ENCODE results near the gene MAP2K3.
A peak's percentile ranks its signal among the peaks of the same experiment; 100 is the strongest.

MAP2K3 gene

DNA sequence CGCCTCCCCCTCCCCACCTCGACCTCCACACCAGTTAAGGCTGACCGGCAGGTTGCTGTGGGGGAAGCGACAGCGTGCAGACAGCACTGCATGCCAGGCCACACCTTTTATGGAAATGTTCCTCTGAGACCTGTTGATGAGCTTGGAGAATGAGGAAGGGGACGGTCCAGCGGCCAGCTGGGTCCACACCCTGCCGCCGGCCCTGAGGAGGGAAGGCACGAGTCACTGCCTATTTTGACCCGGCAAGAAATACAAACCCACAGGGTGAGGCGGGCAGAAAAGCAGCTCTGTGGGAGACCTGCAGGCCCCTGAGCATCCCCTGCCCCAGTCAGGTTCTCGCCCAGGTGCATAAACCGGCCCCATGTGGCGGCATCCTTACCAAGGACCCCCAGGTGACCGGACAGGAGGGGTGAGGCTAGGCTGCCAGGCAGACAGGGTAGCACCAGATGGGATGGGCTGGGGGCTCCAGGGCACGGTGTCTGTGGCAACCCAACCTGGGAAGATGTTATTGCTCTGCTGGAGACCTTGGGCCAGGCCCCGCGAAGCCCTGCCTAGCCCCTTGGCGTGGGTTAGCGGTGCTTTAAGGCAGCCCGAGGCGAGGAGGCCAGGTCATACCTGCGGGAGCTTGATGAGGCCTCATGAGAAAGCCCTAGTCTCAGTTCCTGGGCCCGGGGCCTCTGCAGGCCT, 44.0 kb upstream of the MAP2K3 start:
- H2AFZ ChIP-seq (ENCODE audit: low read depth, low read length): no peak overlapping the region
- H3K9me3 ChIP-seq (ENCODE audit: control insufficient read depth, low read length): no peaks in the 10 kb centered on the region
- H3K4me1 ChIP-seq (ENCODE audit: control insufficient read depth, insufficient read depth, low read depth, low read length): peaks cover 13% of the 10 kb centered on the region
- no peak overlapping the region for H2AK5ac ChIP-seq (ENCODE audit: low read length, severe bottlenecking)
- H3K79me1 ChIP-seq (replicated peaks; ENCODE audit: low read length, poor library complexity, severe bottlenecking): no peaks in the 10 kb centered on the region
- H4K91ac ChIP-seq (ENCODE audit: low read length): no peak overlapping the region
- H3K4me3 ChIP-seq (ENCODE audit: insufficient read depth in 1 of 2, low read depth in 1 of 2, low read length in 2 of 2): no peak overlapping the region
- no peak overlapping the region for H3K27ac ChIP-seq (ENCODE audit: low read length, poor library complexity, severe bottlenecking)
- H3K14ac ChIP-seq (ENCODE audit: low read length in 2 of 2): no peak overlapping the region
- no peak overlapping the region for H2BK15ac ChIP-seq (ENCODE audit: low read depth, poor library complexity, severe bottlenecking)
- H3K36me3 ChIP-seq (ENCODE audit: control insufficient read depth in 1 of 2, insufficient read depth in 2 of 2, low read depth in 1 of 2, low read length in 2 of 2): peaks cover 0 to 32% of the 10 kb centered on the region in 2 experiments
- H2BK12ac ChIP-seq (ENCODE audit: low read length in 2 of 2): no peak overlapping the region
- H3K4me2 ChIP-seq (ENCODE audit: low read length, poor library complexity, severe bottlenecking): no peak overlapping the region
- WGBS: 70% methylated on average over 23 of the region's 25 CpGs
- no peak for DNase-seq
- H2BK120ac ChIP-seq (ENCODE audit: low read depth, low read length): no peak overlapping the region
- no peak overlapping the region for H2BK5ac ChIP-seq (ENCODE audit: low read depth, low read length, poor library complexity, severe bottlenecking)
- H3K4ac ChIP-seq (ENCODE audit: low read depth in 1 of 2, low read length in 2 of 2): no peak overlapping the region
- H4K8ac ChIP-seq (ENCODE audit: low read length): no peak overlapping the region
- no peak overlapping the region for H3K9ac ChIP-seq (ENCODE audit: low read length)
- H3K27me3 ChIP-seq (ENCODE audit: control insufficient read depth in 1 of 2, insufficient read depth in 1 of 2, low read length in 2 of 2): peaks cover 0 to 19% of the 10 kb centered on the region in 2 experiments
- no peak overlapping the region for H3K18ac ChIP-seq (ENCODE audit: low read depth in 1 of 2, low read length in 2 of 2)
- H3K23ac ChIP-seq (ENCODE audit: low read length in 2 of 2): no peak overlapping the region

GRCh38 chr17:21241564-21241963, 42.9 kb upstream of the MAP2K3 start:
- Histone ChIP-seq H3K4ac (ENCODE audit: low read depth in 1 of 2, low read length in 2 of 2) (no peak overlapping the region), H3K4me2 (ENCODE audit: low read length, poor library complexity, severe bottlenecking) (no peak overlapping the region), H3K27me3 (ENCODE audit: control insufficient read depth in 1 of 2, insufficient read depth in 1 of 2, low read length in 2 of 2) (peaks cover 0 to 17% of the 10 kb centered on the region in 2 experiments), H3K4me1 (ENCODE audit: control insufficient read depth, insufficient read depth, low read depth, low read length) (peaks cover 16% of the 10 kb centered on the region), H4K91ac (ENCODE audit: low read length) (no peak overlapping the region), H3K9me3 (ENCODE audit: control insufficient read depth, low read length) (no peaks in the 10 kb centered on the region), H3K23ac (ENCODE audit: low read length in 2 of 2) (no peak overlapping the region), H3K18ac (ENCODE audit: low read depth in 1 of 2, low read length in 2 of 2) (no peak overlapping the region), H2AFZ (ENCODE audit: low read depth, low read length) (no peak overlapping the region), H2BK12ac (ENCODE audit: low read length in 2 of 2) (no peak overlapping the region), H3K9ac (ENCODE audit: low read length) (no peak overlapping the region), H3K79me1 (replicated peaks; ENCODE audit: low read length, poor library complexity, severe bottlenecking) (no peaks in the 10 kb centered on the region), H2BK5ac (ENCODE audit: low read depth, low read length, poor library complexity, severe bottlenecking) (no peak overlapping the region), H3K36me3 (ENCODE audit: control insufficient read depth in 1 of 2, insufficient read depth in 2 of 2, low read depth in 1 of 2, low read length in 2 of 2) (peaks cover 0 to 32% of the 10 kb centered on the region in 2 experiments), H2BK15ac (ENCODE audit: low read depth, poor library complexity, severe bottlenecking) (no peak overlapping the region), H3K4me3 (ENCODE audit: insufficient read depth in 1 of 2, low read depth in 1 of 2, low read length in 2 of 2) (no peak overlapping the region), H4K8ac (ENCODE audit: low read length) (no peak overlapping the region), H2BK120ac (ENCODE audit: low read depth, low read length) (no peak overlapping the region), H2AK5ac (ENCODE audit: low read length, severe bottlenecking) (no peak overlapping the region), H3K14ac (ENCODE audit: low read length in 2 of 2) (no peak overlapping the region), H3K27ac (ENCODE audit: low read length, poor library complexity, severe bottlenecking) (no peak overlapping the region)
- 84% methylated on average over 11 of the region's 11 CpGs for WGBS
- no peak for DNase-seq

- Histone ChIP-seq H3K9ac (ENCODE audit: low read length) (no peak overlapping the region), H3K18ac (ENCODE audit: low read depth in 1 of 2, low read length in 2 of 2) (no peak overlapping the region), H2BK120ac (ENCODE audit: low read depth, low read length) (no peak overlapping the region), H4K8ac (ENCODE audit: low read length) (no peak overlapping the region), H3K27ac (ENCODE audit: low read length, poor library complexity, severe bottlenecking) (no peak overlapping the region), H3K4me3 (ENCODE audit: insufficient read depth in 1 of 2, low read depth in 1 of 2, low read length in 2 of 2) (no peak overlapping the region), H3K9me3 (ENCODE audit: control insufficient read depth, low read length) (no peaks in the 10 kb centered on the region), H3K36me3 (ENCODE audit: control insufficient read depth in 1 of 2, insufficient read depth in 2 of 2, low read depth in 1 of 2, low read length in 2 of 2) (peaks cover 0 to 35% of the 10 kb centered on the region in 2 experiments), H3K79me1 (replicated peaks; ENCODE audit: low read length, poor library complexity, severe bottlenecking) (peaks cover 4% of the 10 kb centered on the region), H2AFZ (ENCODE audit: low read depth, low read length) (no peak overlapping the region), H3K27me3 (ENCODE audit: control insufficient read depth in 1 of 2, insufficient read depth in 1 of 2, low read length in 2 of 2) (peaks cover 0 to 11% of the 10 kb centered on the region in 2 experiments), H2AK5ac (ENCODE audit: low read length, severe bottlenecking) (no peak overlapping the region), H3K4me1 (ENCODE audit: control insufficient read depth, insufficient read depth, low read depth, low read length) (peaks cover 16% of the 10 kb centered on the region), H4K91ac (ENCODE audit: low read length) (no peak overlapping the region), H2BK12ac (ENCODE audit: low read length in 2 of 2) (no peak overlapping the region), H3K4me2 (ENCODE audit: low read length, poor library complexity, severe bottlenecking) (no peak overlapping the region), H3K14ac (ENCODE audit: low read length in 2 of 2) (no peak overlapping the region), H3K23ac (ENCODE audit: low read length in 2 of 2) (no peak overlapping the region), H3K4ac (ENCODE audit: low read depth in 1 of 2, low read length in 2 of 2) (peak overlapping the region in 1 of 2 experiments; percentile 30), H2BK15ac (ENCODE audit: low read depth, poor library complexity, severe bottlenecking) (no peak overlapping the region), H2BK5ac (ENCODE audit: low read depth, low read length, poor library complexity, severe bottlenecking) (no peak overlapping the region)
- WGBS: 76% methylated on average over 11 of the region's 11 CpGs
- DNase-seq: no peak
These were observed 42.3 kb upstream of the MAP2K3 start for GRCh38 chr17:21242026-21242697.

DNA sequence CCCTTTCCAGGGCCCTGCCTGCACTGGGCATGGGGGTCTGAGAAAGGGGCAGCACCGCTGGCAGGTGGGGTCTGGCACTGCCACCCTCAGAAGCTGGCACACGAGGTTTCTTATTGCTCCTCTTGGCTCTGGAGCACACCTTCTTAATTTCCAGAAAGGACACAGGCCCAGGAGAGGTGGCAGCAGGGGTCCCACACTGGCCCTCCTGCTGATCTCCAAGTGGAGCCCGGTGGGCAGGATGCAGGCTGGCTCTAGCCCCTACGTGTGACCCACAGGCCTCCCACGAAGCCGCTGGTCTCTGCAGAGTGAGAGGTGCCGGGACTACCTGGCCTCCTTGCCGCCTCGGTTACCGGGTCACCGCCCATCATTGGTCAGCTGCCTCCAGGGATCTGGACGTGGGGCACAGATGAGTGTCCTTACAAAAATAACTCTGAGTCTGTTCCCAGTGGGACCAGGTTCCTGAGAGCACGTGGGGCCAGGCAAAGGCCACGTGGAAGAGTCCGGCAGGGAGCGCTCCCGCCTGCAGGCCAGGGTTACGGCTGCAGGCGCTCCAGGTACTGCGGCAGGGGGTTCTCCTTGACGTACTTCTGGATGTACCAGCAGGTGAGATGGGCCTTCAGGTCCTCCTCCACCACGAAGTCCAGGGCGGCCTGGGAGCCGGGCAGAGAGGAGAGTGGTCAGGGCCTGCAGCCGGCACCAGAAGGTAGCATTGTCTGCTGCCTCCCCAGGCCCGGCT, 41.6 kb upstream of the MAP2K3 start:
- Histone ChIP-seq H3K4me1 (ENCODE audit: control insufficient read depth, insufficient read depth, low read depth, low read length) (peaks cover 16% of the 10 kb centered on the region), H3K4ac (ENCODE audit: low read depth in 1 of 2, low read length in 2 of 2) (no peak overlapping the region), H3K36me3 (ENCODE audit: control insufficient read depth in 1 of 2, insufficient read depth in 2 of 2, low read depth in 1 of 2, low read length in 2 of 2) (peaks cover 0 to 43% of the 10 kb centered on the region in 2 experiments), H3K14ac (ENCODE audit: low read length in 2 of 2) (no peak overlapping the region), H3K9me3 (ENCODE audit: control insufficient read depth, low read length) (no peaks in the 10 kb centered on the region), H2BK12ac (ENCODE audit: low read length in 2 of 2) (no peak overlapping the region), H3K27ac (ENCODE audit: low read length, poor library complexity, severe bottlenecking) (no peak overlapping the region), H3K4me2 (ENCODE audit: low read length, poor library complexity, severe bottlenecking) (no peak overlapping the region), H3K27me3 (ENCODE audit: control insufficient read depth in 1 of 2, insufficient read depth in 1 of 2, low read length in 2 of 2) (peaks cover 0 to 3% of the 10 kb centered on the region in 2 experiments), H3K18ac (ENCODE audit: low read depth in 1 of 2, low read length in 2 of 2) (no peak overlapping the region), H3K4me3 (ENCODE audit: insufficient read depth in 1 of 2, low read depth in 1 of 2, low read length in 2 of 2) (no peak overlapping the region), H4K91ac (ENCODE audit: low read length) (no peak overlapping the region), H3K9ac (ENCODE audit: low read length) (no peak overlapping the region), H4K8ac (ENCODE audit: low read length) (no peak overlapping the region), H2BK120ac (ENCODE audit: low read depth, low read length) (no peak overlapping the region), H3K23ac (ENCODE audit: low read length in 2 of 2) (no peak overlapping the region), H2AK5ac (ENCODE audit: low read length, severe bottlenecking) (no peak overlapping the region), H2AFZ (ENCODE audit: low read depth, low read length) (no peak overlapping the region), H2BK5ac (ENCODE audit: low read depth, low read length, poor library complexity, severe bottlenecking) (no peak overlapping the region), H3K79me1 (replicated peaks; ENCODE audit: low read length, poor library complexity, severe bottlenecking) (peaks cover 4% of the 10 kb centered on the region), H2BK15ac (ENCODE audit: low read depth, poor library complexity, severe bottlenecking) (no peak overlapping the region)
- WGBS: 86% methylated on average over 25 of the region's 26 CpGs
- DNase-seq: no peak
